Stimulated activated naive CD4-positive, alpha-beta T cell treated with Interleukin-2 at 50 U/mL for 16 hours (primary cell): ENCODE measurements around the gene NCKAP1.

Experiments
- DNase-seq: peaks from one replicate; lab custom pipeline; 2025; lab: John Stamatoyannopoulos, UW

The NCKAP1 gene

GRCh38 chr2:182868054-182868796 is 170.0 kb downstream of the NCKAP1 start:
- no peak for DNase-seq

- no peak for DNase-seq
Observed at GRCh38 chr2:182867426-182868053, 170.7 kb downstream of the NCKAP1 start.

- no peak for DNase-seq
Observed at GRCh38 chr2:182866461-182867406, 171.5 kb downstream of the NCKAP1 start, which contains the start of gene FRZB. TSS of gene FRZB (minus strand) at chr2:182866637. CDS start at chr2:182866552, 85 bp downstream.

GRCh38 chr2:182866095-182866460 is 172.2 kb downstream of the NCKAP1 start:
- no peak for DNase-seq

- DNase-seq = no peak
Observed at GRCh38 chr2:182864949-182865570, 173.2 kb downstream of the NCKAP1 start.

- no peak for DNase-seq
Observed at GRCh38 chr2:182863642-182864041, 174.6 kb downstream of the NCKAP1 start.

GRCh38 chr2:182862091-182862490 is 176.2 kb downstream of the NCKAP1 start:
- DNase-seq = no peak

- DNase-seq = no peak
Observed at GRCh38 chr2:182860858-182861257, 177.4 kb downstream of the NCKAP1 start.
